SK-N-SH treated with all-trans-retinoic acid at 6 μM for 48 hours (cell line): Measurements from ENCODE around the gene UGT1A10.

Experiments used
- ATAC-seq: fragments of 200-7000 bp; cut with Tn5 transposase; 3 replicates; pipeline ENCODE4 v1.9.1; 2020; ENCODE audit warnings: mild to moderate bottlenecking, moderate library complexity
- ARNTL ChIP-seq: fragments of 450-650 bp; formaldehyde crosslinking; IDR thresholded peaks from 2 replicates; pipeline ENCODE4 v1.5.0; 2020; ENCODE audit warnings: low read depth, mild to moderate bottlenecking, moderate library complexity, borderline replicate concordance
- BACH2 ChIP-seq: fragments of 250-450 bp; sonication (Bioruptor Pico); IDR thresholded peaks from 2 replicates; pipeline ENCODE4 v1.9.0; 2021; ENCODE audit warnings: mild to moderate bottlenecking, borderline replicate concordance
- CSDC2 ChIP-seq: fragments of 250-450 bp; sonication (Bioruptor Pico); IDR thresholded peaks from 2 replicates; pipeline ENCODE4 v1.5.0; 2020; ENCODE audit warnings: mild to moderate bottlenecking, moderate library complexity
- ESRRG ChIP-seq: fragments of 250-450 bp; sonication (Bioruptor Pico); IDR thresholded peaks from 2 replicates; pipeline ENCODE4 v1.6.1; 2021; ENCODE audit warnings: mild to moderate bottlenecking
- ISL1 ChIP-seq: fragments of 250-450 bp; sonication (Bioruptor Pico); IDR thresholded peaks from 2 replicates; pipeline ENCODE4 v2.1.2; 2022; ENCODE audit warnings: mild to moderate bottlenecking, moderate library complexity
- OSR1 ChIP-seq: fragments of 250-450 bp; sonication (Bioruptor Pico); IDR thresholded peaks from 2 replicates; pipeline ENCODE4 v1.8.0; 2022; ENCODE audit warnings: moderate library complexity, mild to moderate bottlenecking, inconsistent platforms
- PPARA ChIP-seq: fragments of 250-450 bp; sonication (Bioruptor Pico); IDR thresholded peaks from 2 replicates; pipeline ENCODE4 v1.5.0; 2020; ENCODE audit warnings: mild to moderate bottlenecking, borderline replicate concordance
- RARB ChIP-seq: fragments of 250-450 bp; sonication (Bioruptor Pico); IDR thresholded peaks from 2 replicates; pipeline ENCODE4 v1.8.0; 2021; ENCODE audit warnings: mild to moderate bottlenecking, moderate library complexity
- SNAI2 ChIP-seq: fragments of 250-450 bp; sonication (Bioruptor Pico); IDR thresholded peaks from 2 replicates; pipeline ENCODE4 v1.5.0; 2020; ENCODE audit warnings: mild to moderate bottlenecking, moderate library complexity
- TCF4 ChIP-seq: fragments of 250-450 bp; sonication (Bioruptor Pico); IDR thresholded peaks from 2 replicates; pipeline ENCODE4 v1.8.0; 2021; ENCODE audit warnings: mild to moderate bottlenecking, moderate library complexity, borderline replicate concordance
- TOX ChIP-seq: fragments of 250-450 bp; sonication (Bioruptor Pico); IDR thresholded peaks from 2 replicates; pipeline ENCODE4 v1.8.0; 2021; ENCODE audit warnings: mild to moderate bottlenecking, moderate library complexity, borderline replicate concordance
- ZC3H10 ChIP-seq: fragments of 250-450 bp; sonication (Bioruptor Pico); IDR thresholded peaks from 2 replicates; pipeline ENCODE4 v1.5.1; 2021; ENCODE audit warnings: mild to moderate bottlenecking, moderate library complexity
- ZFP3 ChIP-seq: fragments of 250-450 bp; sonication (Bioruptor Pico); IDR thresholded peaks from 2 replicates; pipeline ENCODE4 v1.5.0; 2020; ENCODE audit warnings: mild to moderate bottlenecking, moderate library complexity
- ZFP30 ChIP-seq: fragments of 450-650 bp; formaldehyde crosslinking; IDR thresholded peaks from 2 replicates; pipeline ENCODE4 v1.5.0; 2022; ENCODE audit warnings: mild to moderate bottlenecking, moderate library complexity
- ZNF565 ChIP-seq: fragments of 450-650 bp; formaldehyde crosslinking; conservative IDR thresholded peaks from 2 replicates; pipeline ENCODE4 v1.5.0; 2020; ENCODE audit warnings: low read depth, mild to moderate bottlenecking, moderate library complexity
- ZNF70 ChIP-seq: fragments of 450-650 bp; formaldehyde crosslinking; IDR thresholded peaks from 2 replicates; pipeline ENCODE4 v1.5.0; 2020; ENCODE audit warnings: mild to moderate bottlenecking, moderate library complexity
- ZNF8 ChIP-seq: fragments of 450-650 bp; formaldehyde crosslinking; IDR thresholded peaks from 2 replicates; pipeline ENCODE4 v1.5.0; 2020; ENCODE audit warnings: mild to moderate bottlenecking, moderate library complexity
- TF ChIP-seq, protein P1 (sequence below): fragments of 250-450 bp; sonication (Bioruptor Pico); IDR thresholded peaks from 2 replicates; pipeline ENCODE4 v1.5.0; 2020; ENCODE audit warnings: mild to moderate bottlenecking, moderate library complexity
- TF ChIP-seq, protein P2 (sequence below): fragments of 250-450 bp; sonication (Bioruptor Pico); IDR thresholded peaks from 2 replicates; pipeline ENCODE4 v1.5.1; 2021; ENCODE audit warnings: mild to moderate bottlenecking, moderate library complexity
- TF ChIP-seq, protein P3 (sequence below): fragments of 250-450 bp; sonication (Bioruptor Pico); IDR thresholded peaks from 2 replicates; pipeline ENCODE4 v1.8.0; 2020; ENCODE audit warnings: mild to moderate bottlenecking, moderate library complexity, borderline replicate concordance
- TF ChIP-seq, protein P4 (sequence below): fragments of 250-450 bp; sonication (Bioruptor Pico); IDR thresholded peaks from 2 replicates; pipeline ENCODE4 v1.8.0; 2021; ENCODE audit warnings: low read depth, mild to moderate bottlenecking, moderate library complexity, borderline replicate concordance

UGT1A10 gene

DNA sequence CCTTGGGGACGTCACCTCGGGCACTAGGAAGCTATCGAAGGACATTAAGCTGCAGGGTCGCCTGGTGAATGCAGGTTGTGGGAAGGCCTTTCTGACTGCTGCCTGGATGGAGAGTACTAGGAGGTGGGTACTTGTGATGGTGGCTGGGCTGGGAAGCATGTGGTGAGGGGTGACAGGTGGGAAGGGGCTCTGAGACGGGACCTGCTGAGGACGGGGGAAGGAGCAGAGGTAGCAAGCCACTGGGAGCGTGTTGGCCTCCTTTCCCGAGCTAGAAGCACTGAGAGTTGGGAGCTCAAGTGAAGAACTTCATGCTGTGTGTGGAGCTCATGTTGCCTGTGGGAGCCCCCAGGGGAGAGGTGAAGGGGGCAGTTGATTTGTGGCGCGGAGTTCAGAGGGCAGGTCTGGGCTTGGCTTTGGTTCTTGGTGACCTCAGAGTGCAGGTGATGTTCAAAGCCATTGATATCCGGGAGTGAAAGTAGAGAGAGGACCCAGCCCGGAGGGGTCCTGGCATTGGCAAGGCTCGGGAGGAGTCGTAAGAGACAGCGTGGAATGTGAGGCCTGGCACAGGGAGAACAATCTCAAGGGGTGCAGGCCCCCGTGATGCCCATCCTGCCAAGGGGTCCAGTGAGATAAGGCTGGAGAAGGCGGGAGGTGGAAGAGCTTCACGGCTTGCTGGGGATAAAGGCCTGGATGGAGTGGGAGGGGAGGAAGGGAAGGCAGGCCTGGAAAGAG is 155.1 kb downstream of the UGT1A10 start (continued):
- TF ChIP-seq, protein P1, sequence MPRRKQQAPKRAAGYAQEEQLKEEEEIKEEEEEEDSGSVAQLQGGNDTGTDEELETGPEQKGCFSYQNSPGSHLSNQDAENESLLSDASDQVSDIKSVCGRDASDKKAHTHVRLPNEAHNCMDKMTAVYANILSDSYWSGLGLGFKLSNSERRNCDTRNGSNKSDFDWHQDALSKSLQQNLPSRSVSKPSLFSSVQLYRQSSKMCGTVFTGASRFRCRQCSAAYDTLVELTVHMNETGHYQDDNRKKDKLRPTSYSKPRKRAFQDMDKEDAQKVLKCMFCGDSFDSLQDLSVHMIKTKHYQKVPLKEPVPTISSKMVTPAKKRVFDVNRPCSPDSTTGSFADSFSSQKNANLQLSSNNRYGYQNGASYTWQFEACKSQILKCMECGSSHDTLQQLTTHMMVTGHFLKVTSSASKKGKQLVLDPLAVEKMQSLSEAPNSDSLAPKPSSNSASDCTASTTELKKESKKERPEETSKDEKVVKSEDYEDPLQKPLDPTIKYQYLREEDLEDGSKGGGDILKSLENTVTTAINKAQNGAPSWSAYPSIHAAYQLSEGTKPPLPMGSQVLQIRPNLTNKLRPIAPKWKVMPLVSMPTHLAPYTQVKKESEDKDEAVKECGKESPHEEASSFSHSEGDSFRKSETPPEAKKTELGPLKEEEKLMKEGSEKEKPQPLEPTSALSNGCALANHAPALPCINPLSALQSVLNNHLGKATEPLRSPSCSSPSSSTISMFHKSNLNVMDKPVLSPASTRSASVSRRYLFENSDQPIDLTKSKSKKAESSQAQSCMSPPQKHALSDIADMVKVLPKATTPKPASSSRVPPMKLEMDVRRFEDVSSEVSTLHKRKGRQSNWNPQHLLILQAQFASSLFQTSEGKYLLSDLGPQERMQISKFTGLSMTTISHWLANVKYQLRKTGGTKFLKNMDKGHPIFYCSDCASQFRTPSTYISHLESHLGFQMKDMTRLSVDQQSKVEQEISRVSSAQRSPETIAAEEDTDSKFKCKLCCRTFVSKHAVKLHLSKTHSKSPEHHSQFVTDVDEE (CRISPR knock-in tag), result no peak
- no peak for TF ChIP-seq ZNF8 (CRISPR knock-in tag)

DNA sequence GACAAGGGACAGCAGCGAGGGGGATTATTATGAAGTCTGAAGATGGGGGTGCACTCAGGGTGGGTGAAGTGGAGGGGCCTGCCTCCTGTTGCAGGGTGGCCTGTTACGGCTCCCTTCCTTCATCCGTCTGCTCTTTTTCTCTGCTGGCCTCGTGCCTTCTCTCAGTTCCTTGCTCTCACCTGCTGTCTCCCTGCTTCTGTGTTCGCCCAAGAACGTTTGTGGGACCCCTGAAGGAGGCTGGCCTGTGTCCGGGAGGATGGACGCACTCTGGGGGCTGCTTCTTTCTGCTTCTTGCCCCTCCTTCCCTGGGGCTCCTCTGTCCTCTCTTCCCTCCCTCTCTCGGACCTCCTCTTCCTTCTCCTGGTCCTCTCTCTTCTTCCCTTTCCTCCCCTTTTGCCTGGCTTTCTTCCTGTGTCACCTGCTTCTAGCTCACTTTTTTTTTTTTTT is 155.7 kb downstream of the UGT1A10 start:
- no peak for ATAC-seq
- TF ChIP-seq ZNF565 (CRISPR knock-in tag), result no peak
- no peak for TF ChIP-seq ESRRG (CRISPR knock-in tag)
- TF ChIP-seq TOX, result no peak
- no peak for TF ChIP-seq PPARA (CRISPR knock-in tag)
- TF ChIP-seq, protein P2, sequence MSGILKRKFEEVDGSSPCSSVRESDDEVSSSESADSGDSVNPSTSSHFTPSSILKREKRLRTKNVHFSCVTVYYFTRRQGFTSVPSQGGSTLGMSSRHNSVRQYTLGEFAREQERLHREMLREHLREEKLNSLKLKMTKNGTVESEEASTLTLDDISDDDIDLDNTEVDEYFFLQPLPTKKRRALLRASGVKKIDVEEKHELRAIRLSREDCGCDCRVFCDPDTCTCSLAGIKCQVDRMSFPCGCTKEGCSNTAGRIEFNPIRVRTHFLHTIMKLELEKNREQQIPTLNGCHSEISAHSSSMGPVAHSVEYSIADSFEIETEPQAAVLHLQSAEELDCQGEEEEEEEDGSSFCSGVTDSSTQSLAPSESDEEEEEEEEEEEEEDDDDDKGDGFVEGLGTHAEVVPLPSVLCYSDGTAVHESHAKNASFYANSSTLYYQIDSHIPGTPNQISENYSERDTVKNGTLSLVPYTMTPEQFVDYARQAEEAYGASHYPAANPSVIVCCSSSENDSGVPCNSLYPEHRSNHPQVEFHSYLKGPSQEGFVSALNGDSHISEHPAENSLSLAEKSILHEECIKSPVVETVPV (CRISPR knock-in tag), result no peak
- no peak for TF ChIP-seq OSR1
- TF ChIP-seq ZFP30 (CRISPR knock-in tag), result no peak
- TF ChIP-seq SNAI2 (CRISPR knock-in tag), result no peak
- TF ChIP-seq, protein P3, sequence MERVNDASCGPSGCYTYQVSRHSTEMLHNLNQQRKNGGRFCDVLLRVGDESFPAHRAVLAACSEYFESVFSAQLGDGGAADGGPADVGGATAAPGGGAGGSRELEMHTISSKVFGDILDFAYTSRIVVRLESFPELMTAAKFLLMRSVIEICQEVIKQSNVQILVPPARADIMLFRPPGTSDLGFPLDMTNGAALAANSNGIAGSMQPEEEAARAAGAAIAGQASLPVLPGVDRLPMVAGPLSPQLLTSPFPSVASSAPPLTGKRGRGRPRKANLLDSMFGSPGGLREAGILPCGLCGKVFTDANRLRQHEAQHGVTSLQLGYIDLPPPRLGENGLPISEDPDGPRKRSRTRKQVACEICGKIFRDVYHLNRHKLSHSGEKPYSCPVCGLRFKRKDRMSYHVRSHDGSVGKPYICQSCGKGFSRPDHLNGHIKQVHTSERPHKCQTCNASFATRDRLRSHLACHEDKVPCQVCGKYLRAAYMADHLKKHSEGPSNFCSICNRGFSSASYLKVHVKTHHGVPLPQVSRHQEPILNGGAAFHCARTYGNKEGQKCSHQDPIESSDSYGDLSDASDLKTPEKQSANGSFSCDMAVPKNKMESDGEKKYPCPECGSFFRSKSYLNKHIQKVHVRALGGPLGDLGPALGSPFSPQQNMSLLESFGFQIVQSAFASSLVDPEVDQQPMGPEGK (CRISPR knock-in tag), result no peak
- no peak for TF ChIP-seq ZNF70 (CRISPR knock-in tag)
- TF ChIP-seq, protein P1 (CRISPR knock-in tag), result no peak
- TF ChIP-seq CSDC2 (CRISPR knock-in tag), result no peak
- no peak for TF ChIP-seq ZNF8 (CRISPR knock-in tag)
- TF ChIP-seq BACH2 (CRISPR knock-in tag), result no peak
- TF ChIP-seq TCF4 (CRISPR knock-in tag), result no peak
- TF ChIP-seq ISL1 (CRISPR knock-in tag), result no peak
- TF ChIP-seq ZFP3, result no peak
- TF ChIP-seq, protein P4, sequence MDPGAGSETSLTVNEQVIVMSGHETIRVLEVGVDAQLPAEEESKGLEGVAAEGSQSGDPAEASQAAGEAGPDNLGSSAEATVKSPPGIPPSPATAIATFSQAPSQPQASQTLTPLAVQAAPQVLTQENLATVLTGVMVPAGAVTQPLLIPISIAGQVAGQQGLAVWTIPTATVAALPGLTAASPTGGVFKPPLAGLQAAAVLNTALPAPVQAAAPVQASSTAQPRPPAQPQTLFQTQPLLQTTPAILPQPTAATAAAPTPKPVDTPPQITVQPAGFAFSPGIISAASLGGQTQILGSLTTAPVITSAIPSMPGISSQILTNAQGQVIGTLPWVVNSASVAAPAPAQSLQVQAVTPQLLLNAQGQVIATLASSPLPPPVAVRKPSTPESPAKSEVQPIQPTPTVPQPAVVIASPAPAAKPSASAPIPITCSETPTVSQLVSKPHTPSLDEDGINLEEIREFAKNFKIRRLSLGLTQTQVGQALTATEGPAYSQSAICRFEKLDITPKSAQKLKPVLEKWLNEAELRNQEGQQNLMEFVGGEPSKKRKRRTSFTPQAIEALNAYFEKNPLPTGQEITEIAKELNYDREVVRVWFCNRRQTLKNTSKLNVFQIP (CRISPR knock-in tag), result no peak
- no peak for TF ChIP-seq ARNTL (CRISPR knock-in tag)

DNA sequence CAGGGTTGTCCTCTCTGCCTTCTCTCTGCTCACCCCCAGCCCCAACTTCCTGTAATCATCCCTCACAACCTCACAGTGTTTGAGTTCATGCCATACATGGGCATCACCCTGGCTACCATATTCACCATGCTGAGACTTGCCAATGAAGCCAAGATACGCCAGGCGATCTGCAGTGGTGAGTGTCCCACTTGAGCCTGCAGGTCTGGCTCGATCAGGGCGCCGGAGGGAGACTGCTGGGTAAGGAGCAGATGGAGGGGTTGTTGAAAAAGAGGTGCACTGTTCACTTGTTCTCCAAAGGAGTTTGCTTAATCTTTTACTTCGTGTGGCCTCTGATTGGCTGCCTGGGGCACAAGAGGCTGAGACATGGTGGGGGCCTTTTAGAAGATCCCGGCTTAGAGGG is 156.5 kb downstream of the UGT1A10 start:
- TF ChIP-seq RARB (CRISPR knock-in tag) (no peak), CSDC2 (CRISPR knock-in tag) (no peak), ZC3H10 (CRISPR knock-in tag) (no peak), TCF4 (CRISPR knock-in tag) (no peak), SNAI2 (CRISPR knock-in tag) (no peak)
- TF ChIP-seq, protein P3 (CRISPR knock-in tag), result no peak
- TF ChIP-seq, protein P4 (CRISPR knock-in tag), result no peak
- TF ChIP-seq, all 23 proteins: peak for 0
- ATAC-seq, result no peak
